ENCODE results near the gene SHANK2.

Gene SHANK2

DNA sequence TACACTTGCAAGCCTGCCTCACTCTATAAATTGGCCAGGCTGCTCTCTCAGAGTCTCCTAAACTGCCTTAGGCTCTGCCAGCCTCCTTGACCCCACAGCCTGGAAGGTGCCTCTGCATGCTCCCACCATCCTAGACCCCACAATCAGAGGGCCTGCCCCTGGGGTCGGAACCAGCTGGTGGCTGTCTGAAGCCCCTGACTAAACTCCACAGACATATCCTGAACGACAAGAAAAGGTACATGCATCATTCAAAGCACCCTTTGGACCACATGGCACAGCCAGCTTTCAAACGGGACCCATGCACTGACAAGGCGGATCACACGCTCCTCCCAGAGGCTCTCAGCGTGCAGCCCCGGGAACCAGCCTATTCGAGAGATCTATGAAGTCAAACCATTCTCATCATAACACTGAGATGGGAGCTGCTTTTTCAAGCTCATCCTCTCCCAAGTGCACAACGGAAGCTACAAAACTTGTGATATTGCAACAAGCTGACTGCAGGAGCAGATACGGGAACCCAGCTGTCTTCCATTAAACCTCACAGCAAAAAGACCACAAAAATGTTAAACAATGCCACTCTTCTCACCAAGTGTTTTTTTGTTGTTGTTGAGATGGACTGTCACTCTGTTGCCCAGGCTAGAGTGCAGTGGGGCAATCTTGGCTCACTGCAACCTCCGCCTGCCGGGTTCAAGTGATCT lies 8.1 kb downstream of the SHANK2 start:
- no peak overlapping the region for H2AFZ ChIP-seq (ENCODE audit: low read length)
- H3K9me3 ChIP-seq (ENCODE audit: insufficient read depth, low read depth, low read length), result peaks cover 19% of the 10 kb centered on the region; the same call in 1 of the 2 replicates
- no peaks in the 10 kb centered on the region for H4K20me1 ChIP-seq (ENCODE audit: insufficient read depth, low read length, poor library complexity, severe bottlenecking)
- H3K4me3 ChIP-seq (ENCODE audit: low read length, poor library complexity, severe bottlenecking), result no peak overlapping the region
- TF ChIP-seq CTCF (conservative IDR thresholded peaks at IDR 0.05; ENCODE audit: low read length) (no peak), EZH2phosphoT487 (IDR thresholded peaks at IDR 0.05; ENCODE audit: borderline replicate concordance) (no peak)
- no peaks in the 10 kb centered on the region for H3K4me1 ChIP-seq (ENCODE audit: insufficient read depth, low read length, poor library complexity, severe bottlenecking)
- H3K4me2 ChIP-seq (ENCODE audit: low read depth, low read length, poor library complexity, severe bottlenecking), result no peak overlapping the region
- no peaks in the 10 kb centered on the region for H3K27me3 ChIP-seq (ENCODE audit: insufficient read depth, low read length, poor library complexity, severe bottlenecking)
- no peaks in the 10 kb centered on the region for H3K36me3 ChIP-seq (ENCODE audit: insufficient read depth, low read length)
- no peaks in the 10 kb centered on the region for H3F3A ChIP-seq (ENCODE audit: low read depth)
- no peak overlapping the region for H3K9ac ChIP-seq (ENCODE audit: low read depth, low read length, poor library complexity, severe bottlenecking)
- no peaks in the 10 kb centered on the region for H3K79me2 ChIP-seq (ENCODE audit: insufficient read depth, low read length)
- H3K9me2 ChIP-seq (replicated peaks; ENCODE audit: low read depth, low read length), result no peaks in the 10 kb centered on the region

GRCh38 chr11:71242391-71242790 lies 10.0 kb downstream of the SHANK2 start:
- no peaks in the 10 kb centered on the region for H3K9me2 ChIP-seq (replicated peaks; ENCODE audit: low read depth, low read length)
- H3F3A ChIP-seq (ENCODE audit: low read depth), result no peaks in the 10 kb centered on the region
- no peak overlapping the region for H3K4me2 ChIP-seq (ENCODE audit: low read depth, low read length, poor library complexity, severe bottlenecking)
- H3K36me3 ChIP-seq (ENCODE audit: insufficient read depth, low read length), result no peaks in the 10 kb centered on the region
- no peaks in the 10 kb centered on the region for H3K79me2 ChIP-seq (ENCODE audit: insufficient read depth, low read length)
- H4K20me1 ChIP-seq (ENCODE audit: insufficient read depth, low read length, poor library complexity, severe bottlenecking), result no peaks in the 10 kb centered on the region
- H2AFZ ChIP-seq (ENCODE audit: low read length), result no peak overlapping the region
- H3K9ac ChIP-seq (ENCODE audit: low read depth, low read length, poor library complexity, severe bottlenecking), result no peak overlapping the region
- peaks cover 19% of the 10 kb centered on the region; the same call in 1 of the 2 replicates for H3K9me3 ChIP-seq (ENCODE audit: insufficient read depth, low read depth, low read length)
- no peak overlapping the region for H3K4me3 ChIP-seq (ENCODE audit: low read length, poor library complexity, severe bottlenecking)
- no peaks in the 10 kb centered on the region for H3K27me3 ChIP-seq (ENCODE audit: insufficient read depth, low read length, poor library complexity, severe bottlenecking)
- no peaks in the 10 kb centered on the region for H3K4me1 ChIP-seq (ENCODE audit: insufficient read depth, low read length, poor library complexity, severe bottlenecking)
- no peak for TF ChIP-seq EZH2phosphoT487 (IDR thresholded peaks at IDR 0.05; ENCODE audit: borderline replicate concordance)
- TF ChIP-seq CTCF (conservative IDR thresholded peaks at IDR 0.05; ENCODE audit: low read length), result no peak

- Histone ChIP-seq H3K4me3 (ENCODE audit: low read length, poor library complexity, severe bottlenecking) (no peak overlapping the region), H3K27me3 (ENCODE audit: insufficient read depth, low read length, poor library complexity, severe bottlenecking) (no peaks in the 10 kb centered on the region), H3K9ac (ENCODE audit: low read depth, low read length, poor library complexity, severe bottlenecking) (no peak overlapping the region), H3F3A (ENCODE audit: low read depth) (no peaks in the 10 kb centered on the region), H3K79me2 (ENCODE audit: insufficient read depth, low read length) (no peaks in the 10 kb centered on the region), H4K20me1 (ENCODE audit: insufficient read depth, low read length, poor library complexity, severe bottlenecking) (no peaks in the 10 kb centered on the region), H3K36me3 (ENCODE audit: insufficient read depth, low read length) (no peaks in the 10 kb centered on the region), H3K9me3 (ENCODE audit: insufficient read depth, low read depth, low read length) (peaks cover 19% of the 10 kb centered on the region; the same call in 1 of the 2 replicates), H3K9me2 (replicated peaks; ENCODE audit: low read depth, low read length) (no peaks in the 10 kb centered on the region), H2AFZ (ENCODE audit: low read length) (no peak overlapping the region), H3K4me2 (ENCODE audit: low read depth, low read length, poor library complexity, severe bottlenecking) (no peak overlapping the region), H3K4me1 (ENCODE audit: insufficient read depth, low read length, poor library complexity, severe bottlenecking) (no peaks in the 10 kb centered on the region)
- TF ChIP-seq EZH2phosphoT487 (IDR thresholded peaks at IDR 0.05; ENCODE audit: borderline replicate concordance) (no peak), CTCF (conservative IDR thresholded peaks at IDR 0.05; ENCODE audit: low read length) (no peak)
These were observed 10.6 kb downstream of the SHANK2 start for GRCh38 chr11:71241721-71242259.
